SK-N-SH (cell line): ENCODE data around the gene ABCC5. TPM values are rescaled to one million over a fixed set of nuclear protein-coding genes. Genes with fewer than 3 reads are reported as not detected.

Experiments
- CTCF ChIA-PET: fragments of 300-600, 350-600 bp; formaldehyde crosslinking; extraction: SDS; loops from one replicate; lab custom pipeline; 2021; lab: Yijun Ruan, JAX
- POLR2A ChIA-PET: fragments of 350-600 bp; sonication (Branson Sonifier 250); formaldehyde crosslinking; extraction: SDS; loops from one replicate; lab custom pipeline; 2020; ENCODE audit warnings: antibody characterized with exemption, inconsistent platforms; lab: Yijun Ruan, JAX
- DNase-seq: peaks from one replicate; pipeline ENCODE4 v3.0.0; 2012
- H2AFZ ChIP-seq: fragments of 200-600 bp; sonication (generic); 2 replicates; pipeline ENCODE4 v1.8.1; 2016; ENCODE audit warnings: antibody characterized with exemption, mild to moderate bottlenecking, low read depth
- H3F3A ChIP-seq: fragments of 200-600 bp; sonication (generic); replicated peaks from 2 replicates; pipeline ENCODE3; 2016; ENCODE audit warnings: antibody characterized with exemption, mild to moderate bottlenecking; ENCODE audit not compliant: insufficient read depth
- H3K27ac ChIP-seq, 2 experiments: fragments of 200-500 bp in 1 of 2; fragments of 200-600 bp in 1 of 2; sonication (Bioruptor generic) in 1 of 2; sonication (generic), shearing (Covaris generic) in 1 of 2; 2 replicates each; pipeline versions ENCODE4 v1.5.1 to v1.6.1; 2014 to 2016; ENCODE audit warnings: low read depth in 2 of 2, inconsistent platforms in 1 of 2, low read length in 1 of 2, mild to moderate bottlenecking in 1 of 2, mixed read lengths in 1 of 2
- H3K27me3 ChIP-seq: fragments of 200-600 bp; sonication (generic), shearing (Covaris generic); 2 replicates; pipeline ENCODE4 v1.6.1; 2016; ENCODE audit warnings: mixed run types; ENCODE audit not compliant: insufficient read depth
- H3K36me3 ChIP-seq, 2 experiments: fragments of 200-500 bp in 1 of 2; fragments of 200-600 bp in 1 of 2; sonication (Bioruptor generic) in 1 of 2; sonication (generic) in 1 of 2; replicated peaks in 1 of 2; 2 replicates each; pipeline versions ENCODE3 to v1.5.1; 2014 to 2016; ENCODE audit warnings: low read length in 1 of 2, mild to moderate bottlenecking in 1 of 2; ENCODE audit not compliant: insufficient read depth in 2 of 2, control insufficient read depth in 1 of 2
- H3K4me1 ChIP-seq, 2 experiments: fragments of 200-500 bp in 1 of 2; fragments of 200-600 bp in 1 of 2; sonication (Bioruptor generic) in 1 of 2; sonication (generic), shearing (Covaris generic) in 1 of 2; 2 replicates each; pipeline versions ENCODE4 v1.5.1 to v1.6.1; 2014 to 2016; ENCODE audit warnings: low read depth in 1 of 2, low read length in 1 of 2, mixed run types in 1 of 2; ENCODE audit not compliant: insufficient read depth in 2 of 2, control insufficient read depth in 1 of 2
- H3K4me2 ChIP-seq: fragments of 200-600 bp; sonication (generic), shearing (Covaris generic); 2 replicates; pipeline ENCODE4 v1.6.1; 2017; ENCODE audit warnings: mixed run types
- H3K4me3 ChIP-seq, 2 experiments: fragments of 200-500 bp in 1 of 2; fragments of 200-600 bp in 1 of 2; sonication (Bioruptor generic) in 1 of 2; sonication (generic), shearing (Covaris generic) in 1 of 2; 2 replicates each; pipeline versions ENCODE4 v1.5.1 to v1.8.1; 2014 to 2016; ENCODE audit warnings: low read depth in 2 of 2, inconsistent platforms in 1 of 2, low read length in 1 of 2, mild to moderate bottlenecking in 1 of 2, mixed read lengths in 1 of 2, moderate library complexity in 1 of 2
- H3K79me2 ChIP-seq: fragments of 200-600 bp; sonication (generic); 2 replicates; pipeline ENCODE4 v1.8.1; 2017; ENCODE audit warnings: mild to moderate bottlenecking; ENCODE audit not compliant: insufficient read depth
- H3K9ac ChIP-seq: fragments of 200-600 bp; sonication (generic); 2 replicates; pipeline ENCODE4 v1.6.1; 2017; ENCODE audit warnings: mixed run types
- H3K9me2 ChIP-seq: fragments of 200-600 bp; sonication (generic); 2 replicates; pipeline ENCODE4 v1.6.1; 2017; ENCODE audit warnings: mixed run types
- H3K9me3 ChIP-seq: fragments of 200-600 bp; sonication (generic); 2 replicates; pipeline ENCODE4 v1.6.1; 2017; ENCODE audit warnings: mixed run types, mild to moderate bottlenecking, moderate library complexity
- H4K20me1 ChIP-seq: fragments of 200-600 bp; sonication (generic); 2 replicates; pipeline ENCODE4 v1.6.1; 2017; ENCODE audit warnings: mild to moderate bottlenecking, mixed run types; ENCODE audit not compliant: insufficient read depth
- EP300 ChIP-seq, 2 experiments: IDR thresholded peaks; 2 replicates each; pipeline versions ENCODE4 v1.4.0 to v1.6.1; 2012; ENCODE audit warnings: borderline replicate concordance in 1 of 2, low read depth in 1 of 2, low read length in 1 of 2
- FOXJ3 ChIP-seq: sonication (generic); formaldehyde crosslinking; IDR thresholded peaks from 2 replicates; pipeline ENCODE4 v1.5.1; 2020; ENCODE audit warnings: mild to moderate bottlenecking, missing genetic modification reagents
- GABPA ChIP-seq: IDR thresholded peaks from 2 replicates; pipeline ENCODE4 v1.4.0; 2012; ENCODE audit warnings: low read depth, mild to moderate bottlenecking
- IRF3 ChIP-seq: fragments of 150-350 bp; IDR thresholded peaks from 2 replicates; pipeline ENCODE4 v1.6.1; 2016; ENCODE audit warnings: mild to moderate bottlenecking, low read depth, low read length
- JUND ChIP-seq: IDR thresholded peaks from 2 replicates; pipeline ENCODE4 v1.4.0; 2012
- NFIC ChIP-seq: IDR thresholded peaks from 2 replicates; pipeline ENCODE4 v1.4.0; 2012; ENCODE audit warnings: borderline replicate concordance
- POLR2AphosphoS5 ChIP-seq: IDR thresholded peaks from 2 replicates; pipeline ENCODE4 v1.6.1; 2012; ENCODE audit warnings: low read depth, low read length
- RFX5 ChIP-seq: IDR thresholded peaks from 2 replicates; pipeline ENCODE4 v1.6.1; 2012; ENCODE audit warnings: mild to moderate bottlenecking, improper control_type of control experiment, low read length
- SIN3A ChIP-seq: IDR thresholded peaks from 2 replicates; pipeline ENCODE4 v1.6.1; 2012; ENCODE audit warnings: low read depth, mild to moderate bottlenecking, low read length, moderate library complexity, borderline replicate concordance
- USF2 ChIP-seq: fragments of 150-350 bp; IDR thresholded peaks from 2 replicates; pipeline ENCODE4 v1.6.1; 2017; ENCODE audit warnings: antibody characterized with exemption, low read length, low read depth, borderline replicate concordance
- ZBTB33 ChIP-seq: IDR thresholded peaks from 2 replicates; pipeline ENCODE4 v1.4.0; 2012; ENCODE audit warnings: low read depth, borderline replicate concordance
- WGBS: methylation state at CpG from one replicate; pipeline ENCODE4 v1.1.6; 2017; ENCODE audit warnings: low lambda C conversion rate; 5-methylcytosine and 5-hydroxymethylcytosine counted together
- polyA plus RNA-seq, 3 experiments: library from polyadenylated mRNA; depleted of rRNA; stranded (reverse); fragments of >200 nt; gene quantifications; 2 replicates each; pipeline ENCODE4 v1.2.3, GENCODE V29; 2012
- TF ChIP-seq, protein P1 (sequence below): IDR thresholded peaks from 2 replicates; pipeline ENCODE4 v1.4.0; 2012; ENCODE audit warnings: low read depth

The ABCC5 gene
- polyA plus RNA-seq, 1 of the 3 experiments (the other 2 are of a cell fraction), result 25.9 TPM

GRCh38 chr3:183912895-183913579, 104.6 kb downstream of the ABCC5 start:
- no peak for TF ChIP-seq FOXJ3 (CRISPR knock-in tag)
- TF ChIP-seq SIN3A, result no peak
- TF ChIP-seq IRF3, result no peak
- no peak for TF ChIP-seq RFX5
- no peak for TF ChIP-seq NFIC
- TF ChIP-seq USF2, result no peak
- TF ChIP-seq POLR2AphosphoS5, result no peak
- TF ChIP-seq EP300 (IDR thresholded peaks at IDR 0.05; ENCODE audit: borderline replicate concordance in 1 of 2, low read depth in 1 of 2, low read length in 1 of 2), result no peak
- TF ChIP-seq ZBTB33, result no peak
- TF ChIP-seq JUND, result no peak
- no peak for TF ChIP-seq GABPA
- TF ChIP-seq, protein P1, sequence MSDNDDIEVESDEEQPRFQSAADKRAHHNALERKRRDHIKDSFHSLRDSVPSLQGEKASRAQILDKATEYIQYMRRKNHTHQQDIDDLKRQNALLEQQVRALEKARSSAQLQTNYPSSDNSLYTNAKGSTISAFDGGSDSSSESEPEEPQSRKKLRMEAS, result no peak
- ChIA-PET POLR2A (no interaction called here), CTCF (interaction anchor here (0.9 to 1.7 kb wide), 2 partner anchors 9 to 18 kb away, joined by 4 to 5 read pairs; no protein-coding TSS in a partner anchor)
- Histone ChIP-seq H4K20me1 (no peaks in the 10 kb centered on the region), H3K27ac (no peak overlapping the region), H3K4me3 (no peak overlapping the region), H3K36me3 (no peaks in the 10 kb centered on the region), H3K9me3 (no peaks in the 10 kb centered on the region), H3K4me1 (no peaks in the 10 kb centered on the region), H3K27me3 (no peaks in the 10 kb centered on the region), H3K79me2 (no peaks in the 10 kb centered on the region), H3K9ac (no peak overlapping the region), H3K4me2 (no peak overlapping the region), H2AFZ (no peak overlapping the region), H3F3A (no peaks in the 10 kb centered on the region), H3K9me2 (no peaks in the 10 kb centered on the region)
- no peak for DNase-seq
- WGBS, result 87% methylated on average over 10 of the region's 10 CpGs
